ENCODE measurements around the gene HMX1.

GRCh38 chr4:8863686-8864682 is 7.7 kb downstream of the HMX1 start:
- no peak for TF ChIP-seq CTCF (IDR thresholded peaks at IDR 0.05)
- TF ChIP-seq POLR2A (IDR thresholded peaks at IDR 0.05), result no peak
